SK-N-SH treated with all-trans-retinoic acid at 6 μM for 48 hours (cell line): ENCODE data around the gene OSM.

ENCODE experiments used
- ATAC-seq: fragments of 200-7000 bp; cut with Tn5 transposase; 3 replicates; pipeline ENCODE4 v1.9.1; 2020; ENCODE audit warnings: mild to moderate bottlenecking, moderate library complexity
- ARNTL ChIP-seq: fragments of 450-650 bp; formaldehyde crosslinking; IDR thresholded peaks from 2 replicates; pipeline ENCODE4 v1.5.0; 2020; ENCODE audit warnings: low read depth, mild to moderate bottlenecking, moderate library complexity, borderline replicate concordance
- BACH2 ChIP-seq: fragments of 250-450 bp; sonication (Bioruptor Pico); IDR thresholded peaks from 2 replicates; pipeline ENCODE4 v1.9.0; 2021; ENCODE audit warnings: mild to moderate bottlenecking, borderline replicate concordance
- CSDC2 ChIP-seq: fragments of 250-450 bp; sonication (Bioruptor Pico); IDR thresholded peaks from 2 replicates; pipeline ENCODE4 v1.5.0; 2020; ENCODE audit warnings: mild to moderate bottlenecking, moderate library complexity
- ESRRG ChIP-seq: fragments of 250-450 bp; sonication (Bioruptor Pico); IDR thresholded peaks from 2 replicates; pipeline ENCODE4 v1.6.1; 2021; ENCODE audit warnings: mild to moderate bottlenecking
- GLIS3 ChIP-seq: fragments of 250-450 bp; sonication (Bioruptor Pico); IDR thresholded peaks from 2 replicates; pipeline ENCODE4 v1.5.0; 2020; ENCODE audit warnings: mild to moderate bottlenecking, moderate library complexity
- ISL1 ChIP-seq: fragments of 250-450 bp; sonication (Bioruptor Pico); IDR thresholded peaks from 2 replicates; pipeline ENCODE4 v2.1.2; 2022; ENCODE audit warnings: mild to moderate bottlenecking, moderate library complexity
- OSR1 ChIP-seq: fragments of 250-450 bp; sonication (Bioruptor Pico); IDR thresholded peaks from 2 replicates; pipeline ENCODE4 v1.8.0; 2022; ENCODE audit warnings: moderate library complexity, mild to moderate bottlenecking, inconsistent platforms
- POU6F1 ChIP-seq: fragments of 250-450 bp; sonication (Bioruptor Pico); IDR thresholded peaks from 2 replicates; pipeline ENCODE4 v1.8.0; 2021; ENCODE audit warnings: low read depth, mild to moderate bottlenecking, moderate library complexity, borderline replicate concordance
- PPARA ChIP-seq: fragments of 250-450 bp; sonication (Bioruptor Pico); IDR thresholded peaks from 2 replicates; pipeline ENCODE4 v1.5.0; 2020; ENCODE audit warnings: mild to moderate bottlenecking, borderline replicate concordance
- RARB ChIP-seq: fragments of 250-450 bp; sonication (Bioruptor Pico); IDR thresholded peaks from 2 replicates; pipeline ENCODE4 v1.8.0; 2021; ENCODE audit warnings: mild to moderate bottlenecking, moderate library complexity
- SNAI2 ChIP-seq: fragments of 250-450 bp; sonication (Bioruptor Pico); IDR thresholded peaks from 2 replicates; pipeline ENCODE4 v1.5.0; 2020; ENCODE audit warnings: mild to moderate bottlenecking, moderate library complexity
- TCF4 ChIP-seq: fragments of 250-450 bp; sonication (Bioruptor Pico); IDR thresholded peaks from 2 replicates; pipeline ENCODE4 v1.8.0; 2021; ENCODE audit warnings: mild to moderate bottlenecking, moderate library complexity, borderline replicate concordance
- TOX ChIP-seq: fragments of 250-450 bp; sonication (Bioruptor Pico); IDR thresholded peaks from 2 replicates; pipeline ENCODE4 v1.8.0; 2021; ENCODE audit warnings: mild to moderate bottlenecking, moderate library complexity, borderline replicate concordance
- ZC3H10 ChIP-seq: fragments of 250-450 bp; sonication (Bioruptor Pico); IDR thresholded peaks from 2 replicates; pipeline ENCODE4 v1.5.1; 2021; ENCODE audit warnings: mild to moderate bottlenecking, moderate library complexity
- ZFP3 ChIP-seq: fragments of 250-450 bp; sonication (Bioruptor Pico); IDR thresholded peaks from 2 replicates; pipeline ENCODE4 v1.5.0; 2020; ENCODE audit warnings: mild to moderate bottlenecking, moderate library complexity
- ZFP30 ChIP-seq: fragments of 450-650 bp; formaldehyde crosslinking; IDR thresholded peaks from 2 replicates; pipeline ENCODE4 v1.5.0; 2022; ENCODE audit warnings: mild to moderate bottlenecking, moderate library complexity
- ZNF565 ChIP-seq: fragments of 450-650 bp; formaldehyde crosslinking; conservative IDR thresholded peaks from 2 replicates; pipeline ENCODE4 v1.5.0; 2020; ENCODE audit warnings: low read depth, mild to moderate bottlenecking, moderate library complexity
- ZNF70 ChIP-seq: fragments of 450-650 bp; formaldehyde crosslinking; IDR thresholded peaks from 2 replicates; pipeline ENCODE4 v1.5.0; 2020; ENCODE audit warnings: mild to moderate bottlenecking, moderate library complexity
- ZNF8 ChIP-seq: fragments of 450-650 bp; formaldehyde crosslinking; IDR thresholded peaks from 2 replicates; pipeline ENCODE4 v1.5.0; 2020; ENCODE audit warnings: mild to moderate bottlenecking, moderate library complexity
- TF ChIP-seq, protein P1 (sequence below): fragments of 250-450 bp; sonication (Bioruptor Pico); IDR thresholded peaks from 2 replicates; pipeline ENCODE4 v1.5.1; 2021; ENCODE audit warnings: mild to moderate bottlenecking, moderate library complexity
- TF ChIP-seq, protein P2 (sequence below): fragments of 250-450 bp; sonication (Bioruptor Pico); IDR thresholded peaks from 2 replicates; pipeline ENCODE4 v1.5.0; 2020; ENCODE audit warnings: mild to moderate bottlenecking, moderate library complexity
- TF ChIP-seq, protein P3 (sequence below): fragments of 250-450 bp; sonication (Bioruptor Pico); IDR thresholded peaks from 2 replicates; pipeline ENCODE4 v1.8.0; 2020; ENCODE audit warnings: mild to moderate bottlenecking, moderate library complexity, borderline replicate concordance

The OSM gene

DNA sequence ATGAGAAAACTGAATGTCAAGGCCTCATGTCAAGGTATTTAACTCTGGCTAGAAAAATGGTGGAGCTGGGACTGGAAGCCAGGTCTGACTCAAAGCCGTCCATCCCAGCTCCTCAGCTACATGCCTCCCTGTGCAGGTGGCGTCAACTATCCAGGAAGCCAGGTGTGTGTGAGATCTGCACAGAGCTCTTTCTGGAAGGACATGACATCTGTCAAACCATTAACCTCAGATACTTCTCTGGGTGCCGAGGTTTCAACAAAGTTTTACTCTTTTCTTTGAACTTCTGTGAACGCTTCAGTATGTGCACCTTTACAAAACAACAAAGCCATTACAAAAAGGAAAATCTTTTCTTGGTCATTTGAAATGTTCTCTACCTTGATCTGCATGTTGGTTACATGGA, 29.7 kb upstream of the OSM start:
- TF ChIP-seq TCF4 (CRISPR knock-in tag) (no peak), CSDC2 (CRISPR knock-in tag) (no peak), SNAI2 (CRISPR knock-in tag) (no peak), ZNF8 (CRISPR knock-in tag) (no peak), POU6F1 (CRISPR knock-in tag) (no peak), OSR1 (CRISPR knock-in tag) (no peak), GLIS3 (no peak), ESRRG (CRISPR knock-in tag) (no peak), ZC3H10 (no peak), TOX (CRISPR knock-in tag) (no peak), RARB (CRISPR knock-in tag) (no peak), ZNF70 (CRISPR knock-in tag) (no peak), ZFP3 (CRISPR knock-in tag) (no peak), ARNTL (CRISPR knock-in tag) (no peak), BACH2 (CRISPR knock-in tag) (no peak), ZFP30 (CRISPR knock-in tag) (no peak)
- TF ChIP-seq, protein P1, sequence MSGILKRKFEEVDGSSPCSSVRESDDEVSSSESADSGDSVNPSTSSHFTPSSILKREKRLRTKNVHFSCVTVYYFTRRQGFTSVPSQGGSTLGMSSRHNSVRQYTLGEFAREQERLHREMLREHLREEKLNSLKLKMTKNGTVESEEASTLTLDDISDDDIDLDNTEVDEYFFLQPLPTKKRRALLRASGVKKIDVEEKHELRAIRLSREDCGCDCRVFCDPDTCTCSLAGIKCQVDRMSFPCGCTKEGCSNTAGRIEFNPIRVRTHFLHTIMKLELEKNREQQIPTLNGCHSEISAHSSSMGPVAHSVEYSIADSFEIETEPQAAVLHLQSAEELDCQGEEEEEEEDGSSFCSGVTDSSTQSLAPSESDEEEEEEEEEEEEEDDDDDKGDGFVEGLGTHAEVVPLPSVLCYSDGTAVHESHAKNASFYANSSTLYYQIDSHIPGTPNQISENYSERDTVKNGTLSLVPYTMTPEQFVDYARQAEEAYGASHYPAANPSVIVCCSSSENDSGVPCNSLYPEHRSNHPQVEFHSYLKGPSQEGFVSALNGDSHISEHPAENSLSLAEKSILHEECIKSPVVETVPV (CRISPR knock-in tag) = no peak
- TF ChIP-seq, protein P2, sequence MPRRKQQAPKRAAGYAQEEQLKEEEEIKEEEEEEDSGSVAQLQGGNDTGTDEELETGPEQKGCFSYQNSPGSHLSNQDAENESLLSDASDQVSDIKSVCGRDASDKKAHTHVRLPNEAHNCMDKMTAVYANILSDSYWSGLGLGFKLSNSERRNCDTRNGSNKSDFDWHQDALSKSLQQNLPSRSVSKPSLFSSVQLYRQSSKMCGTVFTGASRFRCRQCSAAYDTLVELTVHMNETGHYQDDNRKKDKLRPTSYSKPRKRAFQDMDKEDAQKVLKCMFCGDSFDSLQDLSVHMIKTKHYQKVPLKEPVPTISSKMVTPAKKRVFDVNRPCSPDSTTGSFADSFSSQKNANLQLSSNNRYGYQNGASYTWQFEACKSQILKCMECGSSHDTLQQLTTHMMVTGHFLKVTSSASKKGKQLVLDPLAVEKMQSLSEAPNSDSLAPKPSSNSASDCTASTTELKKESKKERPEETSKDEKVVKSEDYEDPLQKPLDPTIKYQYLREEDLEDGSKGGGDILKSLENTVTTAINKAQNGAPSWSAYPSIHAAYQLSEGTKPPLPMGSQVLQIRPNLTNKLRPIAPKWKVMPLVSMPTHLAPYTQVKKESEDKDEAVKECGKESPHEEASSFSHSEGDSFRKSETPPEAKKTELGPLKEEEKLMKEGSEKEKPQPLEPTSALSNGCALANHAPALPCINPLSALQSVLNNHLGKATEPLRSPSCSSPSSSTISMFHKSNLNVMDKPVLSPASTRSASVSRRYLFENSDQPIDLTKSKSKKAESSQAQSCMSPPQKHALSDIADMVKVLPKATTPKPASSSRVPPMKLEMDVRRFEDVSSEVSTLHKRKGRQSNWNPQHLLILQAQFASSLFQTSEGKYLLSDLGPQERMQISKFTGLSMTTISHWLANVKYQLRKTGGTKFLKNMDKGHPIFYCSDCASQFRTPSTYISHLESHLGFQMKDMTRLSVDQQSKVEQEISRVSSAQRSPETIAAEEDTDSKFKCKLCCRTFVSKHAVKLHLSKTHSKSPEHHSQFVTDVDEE = no peak
- TF ChIP-seq, protein P3, sequence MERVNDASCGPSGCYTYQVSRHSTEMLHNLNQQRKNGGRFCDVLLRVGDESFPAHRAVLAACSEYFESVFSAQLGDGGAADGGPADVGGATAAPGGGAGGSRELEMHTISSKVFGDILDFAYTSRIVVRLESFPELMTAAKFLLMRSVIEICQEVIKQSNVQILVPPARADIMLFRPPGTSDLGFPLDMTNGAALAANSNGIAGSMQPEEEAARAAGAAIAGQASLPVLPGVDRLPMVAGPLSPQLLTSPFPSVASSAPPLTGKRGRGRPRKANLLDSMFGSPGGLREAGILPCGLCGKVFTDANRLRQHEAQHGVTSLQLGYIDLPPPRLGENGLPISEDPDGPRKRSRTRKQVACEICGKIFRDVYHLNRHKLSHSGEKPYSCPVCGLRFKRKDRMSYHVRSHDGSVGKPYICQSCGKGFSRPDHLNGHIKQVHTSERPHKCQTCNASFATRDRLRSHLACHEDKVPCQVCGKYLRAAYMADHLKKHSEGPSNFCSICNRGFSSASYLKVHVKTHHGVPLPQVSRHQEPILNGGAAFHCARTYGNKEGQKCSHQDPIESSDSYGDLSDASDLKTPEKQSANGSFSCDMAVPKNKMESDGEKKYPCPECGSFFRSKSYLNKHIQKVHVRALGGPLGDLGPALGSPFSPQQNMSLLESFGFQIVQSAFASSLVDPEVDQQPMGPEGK (CRISPR knock-in tag) = no peak
- no peak for ATAC-seq

- TF ChIP-seq ESRRG (CRISPR knock-in tag) (no peak), OSR1 (CRISPR knock-in tag) (no peak), RARB (CRISPR knock-in tag) (no peak), TOX (CRISPR knock-in tag) (no peak), ZNF565 (CRISPR knock-in tag) (no peak), ZNF70 (CRISPR knock-in tag) (no peak), POU6F1 (CRISPR knock-in tag) (no peak), PPARA (CRISPR knock-in tag) (no peak), BACH2 (CRISPR knock-in tag) (no peak), SNAI2 (CRISPR knock-in tag) (no peak), ZFP3 (CRISPR knock-in tag) (no peak), CSDC2 (CRISPR knock-in tag) (no peak), ISL1 (no peak), ZFP30 (CRISPR knock-in tag) (no peak), TCF4 (CRISPR knock-in tag) (no peak)
- TF ChIP-seq, protein P1 (CRISPR knock-in tag) = no peak
- TF ChIP-seq, protein P3 (CRISPR knock-in tag) = no peak
- TF ChIP-seq, protein P2 = no peak
- no peak for ATAC-seq
These were observed 28.9 kb upstream of the OSM start for GRCh38 chr22:30295576-30295975.
